Keratinocyte (primary cell): ENCODE results near the gene DENND6B.

Experiments used
- CTCF ChIP-seq, 3 experiments: IDR thresholded peaks in 1 of 3; conservative IDR thresholded peaks in 1 of 3; optimal IDR thresholded peaks in 1 of 3; 2 replicates in 2 of 3; 3 replicates in 1 of 3; pipeline versions ENCODE3 to v1.5.1; 2011; ENCODE audit warnings: low read length in 3 of 3, mild to moderate bottlenecking in 3 of 3, moderate library complexity in 2 of 3, control low read depth in 1 of 3, inconsistent platforms in 1 of 3; ENCODE audit not compliant: insufficient read depth in 2 of 3; ENCODE audit errors: extremely low read depth in 1 of 3
- EZH2 ChIP-seq: IDR thresholded peaks from one replicate; pipeline ENCODE4 v1.6.1; 2012; ENCODE audit warnings: inconsistent platforms, mild to moderate bottlenecking, low read length, moderate library complexity

- TF ChIP-seq CTCF (optimal IDR thresholded peaks at IDR 0.05 in 1 of 3, IDR thresholded peaks at IDR 0.05 in 1 of 3, conservative IDR thresholded peaks at IDR 0.05 in 1 of 3; ENCODE audit: extremely low read depth in 1 of 3, insufficient read depth in 2 of 3, low read length in 3 of 3) (no peak), EZH2 (no peak)
Measured at GRCh38 chr22:50309601-50309991, 17.2 kb downstream of the DENND6B start.
